ENCODE measurements around the gene HRAS.

GRCh38 chr11:567629-568292 lies 32.4 kb upstream of the HRAS start:
- no peak for TF ChIP-seq ZBTB33 (CRISPR knock-in tag; IDR thresholded peaks at IDR 0.05)
- TF ChIP-seq ZFP41 (CRISPR knock-in tag; IDR thresholded peaks at IDR 0.05; ENCODE audit: borderline replicate concordance), result no peak
- no peak for TF ChIP-seq FOXM1 (CRISPR knock-in tag; IDR thresholded peaks at IDR 0.05)
- TF ChIP-seq SMAD3 (CRISPR knock-in tag; IDR thresholded peaks at IDR 0.05), result no peak
